Right atrium auricular region (tissue), 2 donors: ENCODE measurements around the gene ACR. TPM values are rescaled to one million over a fixed set of nuclear protein-coding genes. Genes with fewer than 3 reads are reported as not detected.
"Not testable (repeated sequence)": the region's sequence is repeated elsewhere in the genome, so short reads cannot be mapped to it uniquely, and the experiment has no call there.

Experiments used
- DNase-seq: peaks from one replicate; pipeline ENCODE4 v3.0.0-alpha.2; 2019; ENCODE audit warnings: low spot score
- H3K27ac ChIP-seq, 2 donors: fragments of 200-600 bp; sonication (generic); 1 replicate in 1 of 2; 2 replicates in 1 of 2; pipeline ENCODE4 v1.5.1; 2016 to 2019
- H3K27me3 ChIP-seq, 2 donors: fragments of 200-600 bp; sonication (generic); one replicate each; pipeline versions ENCODE4 v1.5.1 to v1.6.0; 2017 to 2019
- H3K36me3 ChIP-seq: fragments of 200-600 bp; sonication (generic); one replicate; pipeline ENCODE4 v1.5.1; 2016
- H3K4me1 ChIP-seq, 2 donors: fragments of 200-600 bp; sonication (generic); one replicate each; pipeline versions ENCODE4 v1.5.1 to v1.6.0; 2017 to 2019
- H3K4me3 ChIP-seq, 2 donors: fragments of 200-600 bp; sonication (generic); 1 replicate in 1 of 2; 2 replicates in 1 of 2; pipeline ENCODE4 v1.5.1; 2017 to 2019; ENCODE audit warnings: mild to moderate bottlenecking in 1 of 2, moderate library complexity in 1 of 2
- H3K9me3 ChIP-seq, 2 donors: fragments of 200-600 bp; sonication (generic); one replicate each; pipeline ENCODE4 v1.5.1; 2019
- total RNA-seq, 2 donors: library from RNA; depleted of rRNA; stranded (reverse); fragments of >200 nt; gene quantifications; one replicate each; pipeline ENCODE4 v1.1.0, GENCODE V29; 2016
- TF ChIP-seq, protein P1 (sequence below), 2 donors: fragments of 200-600 bp; sonication (generic); IDR thresholded peaks; one replicate each; pipeline ENCODE4 v1.5.1; 2019; ENCODE audit warnings: antibody characterized with exemption in 2 of 2

The ACR gene
- total RNA-seq, 2 donors from 2014 or later = 0.39 TPM; not detected in 1

DNA sequence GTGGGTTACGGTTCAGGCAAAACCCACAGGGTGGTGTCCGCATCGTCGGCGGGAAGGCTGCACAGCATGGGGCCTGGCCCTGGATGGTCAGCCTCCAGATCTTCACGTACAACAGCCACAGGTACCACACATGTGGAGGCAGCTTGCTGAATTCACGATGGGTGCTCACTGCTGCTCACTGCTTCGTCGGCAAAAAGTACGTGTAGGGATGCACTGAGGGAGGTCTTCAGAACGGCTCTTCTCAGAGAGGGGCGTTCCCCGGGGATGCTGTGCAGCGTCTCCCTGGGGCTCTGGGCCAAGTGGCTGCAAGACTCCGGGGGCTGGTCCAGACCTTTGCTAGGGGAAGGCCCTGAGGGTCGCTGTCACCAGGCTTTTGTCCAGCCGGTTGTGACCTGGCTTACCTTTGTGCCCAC is 1.3 kb downstream of the ACR start:
- DNase-seq = peak; percentile 32
- no peaks in the 10 kb centered on the region for H3K4me1 ChIP-seq
- no peaks in the 10 kb centered on the region for H3K36me3 ChIP-seq
- H3K9me3 ChIP-seq = no peaks in the 10 kb centered on the region
- H3K27me3 ChIP-seq = no peaks in the 10 kb centered on the region
- H3K4me3 ChIP-seq = no peak overlapping the region
- TF ChIP-seq, protein P1, sequence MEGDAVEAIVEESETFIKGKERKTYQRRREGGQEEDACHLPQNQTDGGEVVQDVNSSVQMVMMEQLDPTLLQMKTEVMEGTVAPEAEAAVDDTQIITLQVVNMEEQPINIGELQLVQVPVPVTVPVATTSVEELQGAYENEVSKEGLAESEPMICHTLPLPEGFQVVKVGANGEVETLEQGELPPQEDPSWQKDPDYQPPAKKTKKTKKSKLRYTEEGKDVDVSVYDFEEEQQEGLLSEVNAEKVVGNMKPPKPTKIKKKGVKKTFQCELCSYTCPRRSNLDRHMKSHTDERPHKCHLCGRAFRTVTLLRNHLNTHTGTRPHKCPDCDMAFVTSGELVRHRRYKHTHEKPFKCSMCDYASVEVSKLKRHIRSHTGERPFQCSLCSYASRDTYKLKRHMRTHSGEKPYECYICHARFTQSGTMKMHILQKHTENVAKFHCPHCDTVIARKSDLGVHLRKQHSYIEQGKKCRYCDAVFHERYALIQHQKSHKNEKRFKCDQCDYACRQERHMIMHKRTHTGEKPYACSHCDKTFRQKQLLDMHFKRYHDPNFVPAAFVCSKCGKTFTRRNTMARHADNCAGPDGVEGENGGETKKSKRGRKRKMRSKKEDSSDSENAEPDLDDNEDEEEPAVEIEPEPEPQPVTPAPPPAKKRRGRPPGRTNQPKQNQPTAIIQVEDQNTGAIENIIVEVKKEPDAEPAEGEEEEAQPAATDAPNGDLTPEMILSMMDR (IDR thresholded peaks at IDR 0.05) = no peak
- no peak overlapping the region for H3K27ac ChIP-seq

DNA sequence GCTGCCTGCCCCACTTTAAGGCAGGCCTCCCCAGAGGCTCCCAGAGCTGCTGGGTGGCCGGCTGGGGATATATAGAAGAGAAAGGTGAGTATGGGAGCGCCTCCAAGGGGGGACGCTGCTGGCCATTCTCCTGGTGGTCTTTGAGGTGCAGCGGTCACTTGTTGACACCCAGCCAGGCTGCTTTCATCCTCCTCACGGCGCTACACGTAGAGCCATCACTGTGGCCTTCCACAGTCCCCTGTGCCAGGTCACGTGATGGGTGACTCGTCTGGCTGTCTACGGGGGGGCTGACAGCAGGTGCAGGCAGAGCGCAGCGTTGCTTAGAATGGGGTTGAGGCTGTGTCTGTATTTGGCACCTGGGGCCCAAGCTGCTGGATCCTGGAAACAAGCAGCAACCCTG is 1.9 kb downstream of the ACR start:
- H3K36me3 ChIP-seq = no peaks in the 10 kb centered on the region
- no peaks in the 10 kb centered on the region for H3K9me3 ChIP-seq
- DNase-seq = peak; percentile 36
- no peak overlapping the region for H3K4me3 ChIP-seq
- no peaks in the 10 kb centered on the region for H3K4me1 ChIP-seq
- H3K27me3 ChIP-seq = no peaks in the 10 kb centered on the region
- H3K27ac ChIP-seq = no peak overlapping the region
- TF ChIP-seq, protein P1 (IDR thresholded peaks at IDR 0.05) = no peak

DNA sequence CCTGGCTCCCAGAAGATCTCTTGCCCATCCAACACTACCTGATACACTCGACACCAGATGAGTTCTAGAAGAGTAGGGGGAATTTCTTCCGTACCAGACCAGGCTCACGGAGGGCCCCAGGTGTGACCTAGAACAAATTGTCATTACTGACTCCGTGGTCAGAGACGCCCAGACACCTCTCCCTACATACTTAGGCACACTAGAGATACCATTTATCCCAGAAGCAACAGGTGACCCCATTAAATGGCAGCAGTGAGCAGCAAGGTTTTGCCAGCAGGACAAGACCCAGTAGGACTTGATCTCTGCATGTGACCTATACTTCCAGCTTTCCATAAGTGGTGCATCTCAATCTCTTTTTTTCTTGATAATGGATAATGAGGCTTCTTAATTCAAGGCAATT is 2.7 kb downstream of the ACR start:
- not testable (repeated sequence) for H3K27ac ChIP-seq, H3K4me3 ChIP-seq, H3K27me3 ChIP-seq, H3K9me3 ChIP-seq, H3K4me1 ChIP-seq, H3K36me3 ChIP-seq
- DNase-seq = peak; percentile 28

DNA sequence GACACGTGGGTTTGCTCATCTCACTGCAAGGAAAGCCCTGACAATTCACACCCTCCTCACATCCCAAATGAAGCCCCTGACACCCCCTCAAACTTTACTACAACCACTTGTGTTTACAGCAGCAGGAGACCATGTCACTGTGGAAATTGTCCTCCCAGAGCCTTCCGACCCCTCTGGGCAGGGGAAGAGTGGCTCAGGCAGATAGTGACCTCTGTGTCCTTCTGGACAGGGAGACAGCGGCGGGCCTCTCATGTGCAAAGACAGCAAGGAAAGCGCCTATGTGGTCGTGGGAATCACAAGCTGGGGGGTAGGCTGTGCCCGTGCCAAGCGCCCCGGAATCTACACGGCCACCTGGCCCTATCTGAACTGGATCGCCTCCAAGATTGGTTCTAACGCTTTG is 6.4 kb downstream of the ACR start:
- H3K9me3 ChIP-seq, H3K4me1 ChIP-seq, H3K27ac ChIP-seq, H3K36me3 ChIP-seq, H3K27me3 ChIP-seq, H3K4me3 ChIP-seq, DNase-seq: not testable (repeated sequence)

DNA sequence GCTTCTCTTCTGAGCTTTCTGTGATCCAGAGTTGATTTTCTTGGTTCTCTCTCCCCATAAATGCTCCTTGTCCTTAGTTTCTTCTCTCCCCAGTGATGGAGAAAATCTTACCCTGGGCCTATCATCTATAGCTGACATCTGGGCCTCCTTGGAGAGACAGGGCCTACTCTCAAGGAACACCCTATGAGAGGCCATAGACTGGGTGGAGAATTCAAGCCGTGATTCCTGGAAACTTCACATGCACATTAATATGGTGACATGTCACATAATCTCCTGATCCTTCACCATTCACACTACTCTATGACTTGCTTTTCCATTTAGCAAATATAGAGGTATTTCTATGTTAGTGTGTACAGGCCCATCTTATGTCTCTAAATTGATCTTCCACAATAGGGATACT is 9.5 kb downstream of the ACR start:
- not testable (repeated sequence) for H3K4me1 ChIP-seq, H3K27me3 ChIP-seq, H3K9me3 ChIP-seq, H3K4me3 ChIP-seq, H3K27ac ChIP-seq, H3K36me3 ChIP-seq, DNase-seq

DNA sequence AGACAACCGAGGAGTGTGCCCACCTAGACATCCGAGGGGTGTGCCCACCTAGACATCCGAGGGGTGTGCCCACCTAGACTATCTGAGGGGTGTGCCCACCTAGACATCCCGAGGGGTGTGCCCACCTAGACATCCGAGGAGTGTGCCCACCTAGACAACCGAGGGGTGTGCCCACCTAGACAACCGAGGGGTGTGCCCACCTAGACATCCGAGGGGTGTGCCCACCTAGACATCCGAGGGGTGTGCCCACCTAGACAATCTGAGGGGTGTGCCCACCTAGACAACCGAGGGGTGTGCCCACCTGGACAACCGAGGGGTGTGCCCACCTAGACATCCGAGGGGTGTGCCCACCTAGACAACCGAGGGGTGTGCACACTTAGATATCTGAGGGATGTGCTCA is 10.6 kb downstream of the ACR start:
- H3K27me3 ChIP-seq, H3K27ac ChIP-seq, H3K9me3 ChIP-seq, H3K36me3 ChIP-seq, H3K4me1 ChIP-seq, H3K4me3 ChIP-seq, DNase-seq: not testable (repeated sequence)

DNA sequence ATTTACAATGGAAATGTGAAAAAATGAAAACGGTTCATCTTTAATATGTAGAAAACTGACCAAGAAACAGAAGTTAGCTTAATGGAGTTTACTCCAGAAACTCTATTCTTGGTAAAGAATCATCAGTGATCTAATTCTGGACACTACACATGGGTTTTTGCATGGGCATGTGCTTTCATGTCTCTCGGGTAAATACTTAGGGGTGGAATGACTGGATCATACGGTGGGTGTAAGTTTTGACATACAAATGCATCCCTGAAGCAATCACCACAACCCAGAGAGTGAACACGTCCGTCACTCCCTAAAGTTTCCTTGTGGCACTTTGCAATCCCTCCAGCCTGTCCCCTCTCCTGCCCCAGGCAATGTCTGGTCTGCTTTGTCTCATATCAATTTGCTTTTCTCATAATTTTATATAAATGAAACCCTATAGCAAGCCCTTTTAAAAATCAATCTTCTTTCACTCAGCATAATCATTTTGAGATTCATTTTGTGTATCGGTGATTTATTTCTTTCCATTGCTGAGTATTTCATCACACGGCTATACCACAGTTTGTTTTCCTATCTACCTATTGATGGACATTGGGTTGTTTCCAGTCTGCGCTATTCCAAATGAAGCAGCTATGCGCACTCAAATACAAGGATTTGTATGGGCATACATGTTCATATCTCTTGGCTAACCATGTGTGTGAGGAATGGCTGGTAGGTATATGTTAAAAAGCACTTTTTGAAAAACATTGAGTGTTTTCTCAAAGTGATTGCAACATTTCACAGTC is 11.5 kb downstream of the ACR start:
- not testable (repeated sequence) for H3K36me3 ChIP-seq, H3K4me1 ChIP-seq, H3K4me3 ChIP-seq, H3K9me3 ChIP-seq, DNase-seq, H3K27me3 ChIP-seq, H3K27ac ChIP-seq

DNA sequence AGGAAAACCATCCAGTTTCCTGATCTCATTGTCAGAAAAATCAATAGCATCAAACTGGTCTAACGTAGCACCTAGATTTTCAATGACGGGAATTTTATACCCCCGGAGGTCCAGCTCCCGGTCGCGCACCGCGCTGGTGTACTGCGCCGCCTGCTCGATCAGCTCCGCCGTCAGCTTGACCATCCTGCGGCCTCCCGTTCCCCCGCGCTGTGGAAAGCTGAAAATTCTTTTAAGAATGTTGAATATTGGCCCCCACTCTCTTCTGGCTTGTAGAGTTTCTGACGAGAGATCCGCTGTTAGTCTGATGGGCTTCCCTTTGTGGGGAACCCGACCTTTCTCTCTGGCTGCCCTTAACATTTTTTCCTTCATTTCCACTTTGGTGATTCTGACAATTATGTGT is 17.2 kb downstream of the ACR start:
- not testable (repeated sequence) for H3K36me3 ChIP-seq, H3K9me3 ChIP-seq, DNase-seq, H3K27ac ChIP-seq, H3K4me1 ChIP-seq, H3K27me3 ChIP-seq, H3K4me3 ChIP-seq

DNA sequence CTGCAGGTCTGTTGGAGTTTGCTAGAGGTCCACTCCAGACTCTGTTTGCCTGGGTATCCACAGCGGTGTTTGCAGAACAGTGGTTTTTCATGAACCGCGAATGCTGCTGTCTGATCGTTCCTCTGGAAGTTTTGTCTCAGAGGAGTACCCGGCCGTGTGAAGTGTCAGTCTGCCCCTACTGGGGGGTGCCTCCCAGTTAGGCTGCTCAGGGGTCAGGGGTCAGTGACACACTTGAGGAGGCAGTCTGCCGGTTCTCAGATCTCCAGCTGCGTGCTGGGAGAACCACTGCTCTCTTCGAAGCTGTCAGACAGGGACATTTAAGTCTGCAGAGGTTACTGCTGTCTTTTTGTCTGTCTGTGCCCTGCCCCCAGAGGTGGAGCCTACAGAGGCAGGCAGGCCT is 18.4 kb downstream of the ACR start:
- not testable (repeated sequence) for H3K4me1 ChIP-seq, H3K36me3 ChIP-seq, H3K27me3 ChIP-seq, H3K9me3 ChIP-seq, H3K27ac ChIP-seq
- H3K4me3 ChIP-seq = peak overlapping the region in 1 of 2 donors; percentile 54
- peak; percentile 23 for DNase-seq
